Activated T-helper 1 cell treated with anti-CD3 and anti-CD28 coated beads, Interleukin-2, amount 50 U/mL, for 16 hours (primary cell): ENCODE results near the gene INO80.
"Not testable (repeated sequence)": the region's sequence is repeated elsewhere in the genome, so short reads cannot be mapped to it uniquely, and the experiment has no call there.

Experiments
- DNase-seq, 2 donors: peaks; one replicate each; pipeline ENCODE4 v3.0.0-alpha.2; 2020; ENCODE audit warnings: low read depth in 1 of 2, low spot score in 1 of 2

INO80 gene

GRCh38 chr15:41116116-41116961, at the start of gene INO80:
Gene INO80 (minus strand): TSS chr15:41116280. CDS start chr15:41096310, 19,970 bp downstream.
- DNase-seq: peak; percentile 89 to 93

- DNase-seq: no peak
These were observed 45.7 kb upstream of the INO80 start for GRCh38 chr15:41161736-41162135.

GRCh38 chr15:41161336-41161735, 45.3 kb upstream of the INO80 start:
- no peak for DNase-seq

DNA sequence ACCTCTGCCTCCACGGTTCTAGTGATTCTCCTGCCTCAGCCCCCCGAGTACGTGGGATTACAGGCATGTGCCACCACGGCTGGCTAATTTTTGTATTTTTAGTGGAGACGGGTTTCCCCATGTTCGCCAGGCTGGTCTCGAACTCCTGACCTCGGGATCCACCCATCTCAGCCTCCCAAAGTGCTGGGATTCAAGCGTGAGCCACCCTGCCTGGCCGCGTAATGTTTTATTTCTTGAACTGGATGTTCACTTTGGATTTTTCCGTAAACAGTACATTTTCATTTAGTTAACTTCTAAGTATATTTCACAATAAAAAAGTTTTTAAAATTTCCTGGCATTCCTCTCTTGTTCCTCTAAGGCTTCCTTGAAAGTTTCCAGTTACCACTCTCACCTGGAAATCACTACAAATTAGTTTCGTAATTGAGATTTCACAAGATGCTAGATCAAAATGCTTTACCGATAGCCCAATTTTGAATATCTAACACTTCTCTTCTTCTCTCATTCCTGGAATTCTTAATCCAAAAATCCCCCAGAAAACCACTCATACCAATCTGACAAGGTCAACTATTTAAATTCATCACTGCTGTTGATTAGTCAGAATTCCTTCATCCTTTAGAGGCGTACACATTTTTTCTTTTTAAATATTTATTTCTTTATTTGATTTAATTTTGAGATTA, 44.7 kb upstream of the INO80 start:
- DNase-seq: no peak

DNA sequence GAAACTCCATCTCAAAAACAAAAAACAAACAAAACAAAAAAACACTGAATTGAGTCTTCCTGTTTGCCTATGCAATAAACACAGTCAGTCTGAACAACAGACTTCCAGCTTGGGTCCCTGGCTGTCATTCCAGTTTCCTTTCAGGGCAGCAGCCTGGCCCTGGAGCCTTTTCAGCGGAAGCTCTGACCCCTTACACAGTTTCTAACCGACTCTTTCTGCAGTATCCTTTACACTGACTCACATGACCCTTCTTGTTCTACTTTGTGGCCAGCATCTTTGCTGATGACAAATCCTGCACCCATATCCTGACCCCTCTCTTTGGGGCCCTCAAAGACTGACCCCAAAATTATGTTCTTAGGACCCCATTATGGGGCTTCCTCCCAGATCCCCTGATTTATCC, 38.3 kb upstream of the INO80 start:
- DNase-seq: no peak

- no peak for DNase-seq
These were observed 37.7 kb upstream of the INO80 start for GRCh38 chr15:41153733-41154132.

DNA sequence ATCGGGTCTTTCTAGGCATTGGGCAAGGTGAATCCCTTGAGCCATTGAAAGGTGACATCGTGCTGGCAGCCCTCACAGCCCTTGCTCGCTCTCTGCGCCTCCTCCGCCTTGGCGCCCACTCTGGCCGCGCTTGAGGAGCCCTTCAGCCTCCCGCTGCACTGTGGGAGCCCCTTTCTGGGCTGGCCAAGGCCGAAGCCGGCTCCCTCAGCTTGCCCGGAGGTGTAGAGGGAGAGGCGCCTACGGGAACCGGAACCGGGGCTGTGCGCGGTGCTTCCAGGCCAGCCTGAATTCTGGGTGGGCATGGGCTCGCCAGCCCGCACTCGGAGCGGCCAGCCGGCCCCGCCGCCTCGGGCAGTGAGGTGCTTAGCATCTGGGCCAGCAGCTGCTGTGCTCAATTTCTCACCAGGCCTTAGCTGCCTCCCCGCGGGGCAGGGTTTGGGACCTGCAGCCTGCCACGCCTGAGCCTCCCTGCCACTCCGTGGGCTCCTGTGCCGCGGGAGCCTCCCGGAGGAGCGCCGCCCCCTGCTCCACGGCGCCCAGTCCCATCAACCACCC, 35.4 kb upstream of the INO80 start:
- DNase-seq: no peak

- no peak for DNase-seq
These were observed 34.2 kb upstream of the INO80 start for GRCh38 chr15:41150279-41150678.

DNA sequence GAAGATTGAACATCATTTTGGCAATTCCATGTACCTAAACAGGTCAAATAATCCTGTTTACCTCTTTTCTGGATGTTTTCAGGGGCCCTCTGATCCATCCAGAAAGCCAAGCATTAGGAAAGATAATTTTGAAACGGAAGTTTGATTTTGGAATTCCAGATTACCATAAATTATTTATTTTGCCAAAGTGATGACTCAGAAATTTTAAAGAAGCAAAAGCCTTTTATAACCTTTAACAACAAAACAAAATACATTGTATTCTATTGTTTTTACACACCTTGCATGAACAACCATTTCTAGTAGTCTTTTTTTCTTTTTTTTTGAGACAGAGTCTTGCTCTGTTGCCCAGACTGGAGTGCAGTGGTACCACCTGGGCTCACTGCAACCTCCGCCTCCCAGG, 32.0 kb upstream of the INO80 start:
- no peak for DNase-seq

GRCh38 chr15:41139619-41140018, 23.5 kb upstream of the INO80 start:
- no peak for DNase-seq

DNA sequence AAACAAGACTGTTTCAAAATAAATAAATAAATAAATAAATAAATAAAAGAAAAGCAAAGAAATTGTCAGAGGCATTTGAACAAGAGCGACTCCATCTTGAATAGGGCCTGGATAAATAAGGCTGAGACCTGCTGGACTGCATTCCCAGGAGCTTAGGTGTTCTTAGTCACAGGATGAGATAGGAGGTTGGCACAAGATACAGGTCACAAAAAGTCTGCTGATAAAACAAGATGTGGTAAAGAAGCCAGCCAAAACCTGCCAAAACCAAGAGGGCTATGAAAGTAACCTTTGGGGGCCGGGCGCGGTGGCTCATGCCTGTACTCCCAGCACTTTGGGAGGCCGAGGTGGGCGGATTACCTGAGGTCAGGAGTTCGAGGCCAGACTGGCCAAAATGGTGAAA, 23.0 kb upstream of the INO80 start:
- not testable (repeated sequence) for DNase-seq

DNA sequence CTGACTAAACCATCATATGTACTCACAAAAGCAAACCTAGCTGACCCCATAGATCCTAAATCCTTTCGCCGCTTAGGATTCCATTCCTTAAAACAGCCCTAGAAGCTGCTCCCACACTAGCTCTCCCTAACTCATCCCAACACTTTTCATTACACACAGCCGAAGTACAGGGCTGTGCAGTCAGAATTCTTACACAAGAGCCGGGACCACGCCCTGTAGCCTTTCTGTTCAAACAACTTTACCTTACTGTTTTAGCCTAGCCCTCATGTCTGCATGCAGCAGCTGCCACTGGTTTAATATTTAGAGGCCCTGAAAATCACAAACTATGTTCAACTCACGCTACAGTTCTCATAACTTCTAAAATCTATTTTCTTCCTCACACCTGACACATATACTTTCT, 19.5 kb upstream of the INO80 start:
- not testable (repeated sequence) for DNase-seq

- no peak for DNase-seq
These were observed 17.4 kb upstream of the INO80 start for GRCh38 chr15:41133454-41133853.

DNA sequence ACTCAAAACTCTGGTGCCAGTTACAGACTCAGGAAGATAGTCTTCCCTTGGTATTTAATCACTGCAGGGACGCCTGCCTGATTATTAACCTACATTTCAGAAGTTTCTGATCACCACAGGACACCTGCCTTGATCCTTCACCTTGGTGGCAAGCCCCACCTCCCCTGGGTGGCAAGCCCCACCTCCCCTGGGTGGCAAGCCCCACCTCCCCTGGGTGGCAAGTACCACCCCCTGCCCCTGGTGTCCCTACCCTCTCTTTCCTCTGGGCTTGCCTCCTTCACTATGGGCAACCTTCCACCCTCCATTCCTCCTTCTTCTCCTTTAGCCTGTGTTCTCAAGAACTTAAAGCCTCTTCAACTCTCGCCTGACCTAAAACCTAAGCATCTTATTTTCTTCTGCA, 16.0 kb upstream of the INO80 start:
- not testable (repeated sequence) for DNase-seq

GRCh38 chr15:41128174-41128902, 12.3 kb upstream of the INO80 start:
- no peak for DNase-seq

- no peak for DNase-seq
These were observed 10.0 kb upstream of the INO80 start for GRCh38 chr15:41125931-41126642.

- no peak for DNase-seq
These were observed 9.1 kb upstream of the INO80 start for GRCh38 chr15:41125063-41125669.

- DNase-seq: no peak
These were observed 8.0 kb upstream of the INO80 start for GRCh38 chr15:41124058-41124457.

GRCh38 chr15:41122849-41123248, 6.8 kb upstream of the INO80 start:
- no peak for DNase-seq

DNA sequence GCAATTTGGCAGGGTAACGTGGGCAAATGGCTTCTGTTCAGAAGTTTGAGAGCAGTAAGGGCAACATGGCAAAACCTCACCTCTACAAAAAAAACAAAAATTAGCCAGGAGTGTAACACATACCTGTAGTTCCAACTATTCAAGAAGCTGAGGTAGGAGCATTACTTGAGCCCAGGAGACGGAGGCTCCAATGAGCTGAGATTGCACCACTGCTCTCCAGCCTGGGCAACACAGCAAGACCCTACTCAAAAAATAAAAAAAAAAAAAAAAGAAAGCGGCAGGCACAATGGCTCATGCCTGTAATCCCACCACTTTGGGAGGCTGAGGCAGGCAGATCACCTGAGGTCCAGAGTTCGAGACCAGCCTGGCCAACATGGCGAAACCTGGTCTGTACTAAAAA, 5.9 kb upstream of the INO80 start:
- no peak for DNase-seq

GRCh38 chr15:41116962-41117252, 827 bp upstream of the INO80 start:
- DNase-seq: no peak
